IPS DF 6.9 (cell line): Measurements from ENCODE around the gene EEFSEC.

Source experiments
- DNase-seq: peaks from one replicate; pipeline ENCODE4 v3.0.0-alpha.2; 2013; ENCODE audit warnings: low read depth, low spot score
- H3K27ac ChIP-seq: one replicate; pipeline ENCODE4 v1.5.1; 2013; ENCODE audit warnings: low read length, control low read depth
- H3K27me3 ChIP-seq: 2 replicates; pipeline ENCODE4 v1.6.1; 2013; ENCODE audit warnings: mild to moderate bottlenecking, low read length; ENCODE audit not compliant: control insufficient read depth, insufficient read depth
- H3K36me3 ChIP-seq: 2 replicates; pipeline ENCODE4 v1.6.1; 2013; ENCODE audit warnings: low read length; ENCODE audit not compliant: control insufficient read depth, insufficient read depth
- H3K4me1 ChIP-seq: 2 replicates; pipeline ENCODE4 v1.6.1; 2013; ENCODE audit warnings: low read length; ENCODE audit not compliant: control insufficient read depth, insufficient read depth
- H3K4me3 ChIP-seq: 2 replicates; pipeline ENCODE4 v1.5.1; 2013; ENCODE audit warnings: mild to moderate bottlenecking, low read length
- H3K9me3 ChIP-seq: 2 replicates; pipeline ENCODE4 v1.6.1; 2013; ENCODE audit warnings: low read length, inconsistent platforms; ENCODE audit not compliant: control insufficient read depth, insufficient read depth
- WGBS: extraction: QIAGEN DNeasy Blood & Tissue Kit; methylation state at CpG from one replicate; pipeline ENCODE4 v1.1.7; 2013; ENCODE audit warnings: mixed read lengths, missing lambda C conversion rate; ENCODE audit not compliant: insufficient read length, insufficient coverage; 5-methylcytosine and 5-hydroxymethylcytosine counted together

EEFSEC gene

DNA sequence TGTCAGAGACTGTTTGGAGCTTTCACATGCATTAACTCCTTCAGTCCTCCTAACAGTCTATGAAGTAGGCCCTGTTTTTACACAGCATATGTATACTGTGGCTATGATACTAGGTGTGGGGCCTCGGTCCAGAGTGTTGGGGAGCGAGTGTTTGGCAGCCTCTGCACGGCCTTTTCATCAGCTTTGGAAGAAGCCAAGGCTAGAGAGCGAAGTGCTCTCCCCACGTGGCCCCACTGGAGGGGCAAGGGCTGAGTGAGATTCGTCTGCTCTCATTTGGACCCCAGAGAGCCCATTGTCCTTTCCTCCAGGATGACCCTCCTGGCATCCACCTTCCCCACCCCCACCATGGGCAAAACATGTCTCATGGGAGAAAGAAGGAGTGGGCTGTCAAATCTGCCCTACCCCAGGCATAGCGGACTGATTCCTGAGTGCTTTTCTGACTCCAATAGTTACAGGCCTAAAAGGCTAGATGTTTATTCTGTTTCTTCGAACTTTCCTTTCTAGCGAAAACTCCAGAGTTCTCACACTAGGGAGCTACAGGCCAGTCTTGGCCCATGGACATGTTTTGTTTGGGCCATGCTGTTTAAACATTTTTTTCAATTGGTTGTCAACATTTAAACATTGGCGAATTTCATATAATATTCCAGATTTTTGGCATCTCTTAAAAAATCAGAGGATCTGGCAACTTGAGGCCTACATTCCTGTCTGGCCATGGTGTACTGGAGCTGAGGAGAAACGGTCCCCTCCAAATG is 76.0 kb downstream of the EEFSEC start:
- no peak overlapping the region for H3K4me3 ChIP-seq
- no peaks in the 10 kb centered on the region for H3K36me3 ChIP-seq
- no peaks in the 10 kb centered on the region for H3K27me3 ChIP-seq
- WGBS: no CpG with 5 or more reads among the region's 11 CpGs
- H3K27ac ChIP-seq: no peak overlapping the region
- peaks cover 5% of the 10 kb centered on the region; the same call in 1 of the 2 replicates for H3K4me1 ChIP-seq
- no peaks in the 10 kb centered on the region for H3K9me3 ChIP-seq
- no peak for DNase-seq

DNA sequence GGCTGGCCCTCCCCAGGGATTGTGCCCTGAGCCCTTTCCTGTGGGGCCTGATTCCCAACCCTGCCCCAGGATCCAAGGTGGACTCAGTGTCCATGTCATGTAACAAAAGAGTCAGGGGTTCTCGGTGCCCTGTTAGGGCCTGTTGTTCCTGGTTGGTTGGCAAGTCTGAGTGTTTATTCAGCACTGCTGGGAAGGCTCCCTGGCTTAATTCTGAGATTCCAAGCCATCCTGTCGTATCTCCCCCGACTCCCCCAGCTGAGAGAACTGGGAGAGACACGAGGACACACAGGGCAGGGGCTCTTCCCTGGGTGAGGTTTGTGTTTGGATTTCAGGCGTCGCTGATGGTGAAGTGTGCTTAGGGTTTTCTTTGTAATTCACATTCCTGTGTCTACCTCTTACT is 78.3 kb downstream of the EEFSEC start:
- no CpG with 5 or more reads among the region's 6 CpGs for WGBS
- Histone ChIP-seq H3K27me3 (no peaks in the 10 kb centered on the region), H3K4me1 (peaks cover 5% of the 10 kb centered on the region; the same call in 1 of the 2 replicates), H3K9me3 (no peaks in the 10 kb centered on the region), H3K36me3 (no peaks in the 10 kb centered on the region), H3K27ac (no peak overlapping the region), H3K4me3 (no peak overlapping the region)
- no peak for DNase-seq

DNA sequence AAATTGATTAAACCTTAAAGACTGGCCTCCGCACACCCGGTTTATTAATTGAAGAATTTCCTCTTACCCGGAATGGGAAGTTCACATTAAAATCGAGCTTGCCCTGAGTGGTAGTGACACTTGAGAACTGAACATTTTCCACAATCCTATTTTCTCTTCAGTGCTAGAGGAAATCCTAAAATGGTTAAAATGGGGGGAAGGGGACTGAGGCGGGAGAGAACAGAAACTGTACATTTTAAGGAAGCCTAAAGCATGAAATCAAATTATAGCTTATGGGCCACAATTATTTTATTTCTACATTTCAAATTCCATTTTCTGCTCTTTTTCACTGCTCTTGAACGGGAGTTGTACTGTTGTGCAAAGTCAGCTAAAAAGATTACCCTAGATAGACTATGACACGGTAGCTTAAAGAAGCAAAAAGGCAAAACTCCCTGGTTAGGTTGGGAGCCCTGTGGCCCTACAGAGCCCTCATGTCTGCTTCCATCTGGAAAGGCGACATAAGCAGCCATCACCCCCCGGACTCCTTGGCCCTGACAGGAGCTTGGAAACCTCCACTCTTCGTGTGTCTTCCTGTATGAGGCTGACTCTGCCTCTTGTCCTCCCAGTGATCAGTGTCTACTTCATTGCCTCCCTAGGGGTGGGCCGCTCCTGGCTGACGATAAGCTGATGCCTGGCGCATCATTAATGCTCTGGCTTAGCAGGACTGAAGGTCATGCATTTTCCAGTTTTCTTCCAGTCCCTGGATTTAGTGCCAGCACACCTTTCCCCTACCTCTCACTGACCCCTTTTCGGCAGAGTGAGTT is 79.3 kb downstream of the EEFSEC start:
- Histone ChIP-seq H3K36me3 (no peaks in the 10 kb centered on the region), H3K27me3 (no peaks in the 10 kb centered on the region), H3K4me1 (peaks cover 4% of the 10 kb centered on the region; the same call in 1 of the 2 replicates), H3K27ac (no peak overlapping the region), H3K4me3 (no peak overlapping the region), H3K9me3 (no peaks in the 10 kb centered on the region)
- WGBS: no CpG with 5 or more reads among the region's 14 CpGs
- no peak for DNase-seq

DNA sequence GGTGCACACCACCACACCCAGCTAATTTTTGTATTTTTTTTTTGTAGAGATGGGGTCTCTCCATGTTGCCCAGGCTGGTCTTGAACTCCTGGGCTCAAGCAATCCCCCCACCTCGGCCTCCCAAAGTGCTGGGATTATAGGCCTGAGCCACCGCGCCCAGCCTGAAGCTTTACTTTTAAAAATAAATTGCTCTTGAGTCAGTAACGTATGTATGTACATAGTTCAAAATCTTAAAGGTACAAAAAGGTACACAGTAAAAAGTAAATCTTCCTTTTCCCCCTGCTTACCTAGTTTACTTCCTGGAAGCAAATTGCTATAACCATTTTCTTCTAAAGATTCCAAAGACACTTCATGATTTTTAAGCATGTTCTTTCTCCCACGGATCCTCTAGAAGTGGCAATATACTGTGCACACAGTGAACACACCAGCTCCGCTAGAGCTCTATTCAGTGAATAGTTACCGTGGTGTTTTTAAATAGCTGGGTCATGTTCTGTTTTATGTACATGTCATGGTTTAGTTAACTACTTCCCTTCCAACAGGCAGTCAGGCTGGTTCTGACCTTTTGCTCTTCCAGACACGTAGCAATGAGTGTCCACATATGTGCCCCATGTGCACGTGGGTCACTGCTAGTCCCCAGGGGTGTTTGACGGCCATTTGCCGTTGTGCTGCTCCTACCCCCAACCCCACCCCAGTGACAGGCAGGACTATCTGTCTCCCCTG is 82.1 kb downstream of the EEFSEC start:
- no peaks in the 10 kb centered on the region for H3K27me3 ChIP-seq
- no peaks in the 10 kb centered on the region for H3K9me3 ChIP-seq
- DNase-seq: no peak
- WGBS: no CpG with 5 or more reads among the region's 11 CpGs
- peaks cover 4% of the 10 kb centered on the region; the same call in 1 of the 2 replicates for H3K4me1 ChIP-seq
- H3K27ac ChIP-seq: no peak overlapping the region
- H3K4me3 ChIP-seq: no peak overlapping the region
- H3K36me3 ChIP-seq: no peaks in the 10 kb centered on the region

DNA sequence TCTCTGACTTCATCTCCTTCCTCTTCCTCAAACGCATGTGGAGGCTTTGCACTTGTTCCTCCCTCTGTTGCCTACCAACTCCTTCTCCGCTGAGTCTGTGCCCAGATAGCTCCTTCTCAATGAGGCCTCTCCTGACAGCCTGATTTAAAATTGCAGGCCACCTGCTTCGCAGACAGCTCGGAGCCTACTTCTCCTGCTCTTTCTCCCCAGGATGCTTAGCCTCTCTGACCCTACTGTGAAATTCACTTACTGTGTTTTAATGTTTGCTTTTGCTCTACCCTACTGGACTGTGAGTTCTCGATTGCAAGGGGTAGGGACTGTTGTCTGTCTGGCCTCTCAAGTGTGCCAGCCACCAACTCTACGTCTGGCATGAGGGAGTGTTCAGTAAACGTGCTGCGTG is 83.4 kb downstream of the EEFSEC start:
- WGBS: no CpG with 5 or more reads among the region's 8 CpGs
- Histone ChIP-seq H3K9me3 (no peaks in the 10 kb centered on the region), H3K4me3 (no peak overlapping the region), H3K4me1 (peaks cover under 1% of the 10 kb centered on the region; the same call in 1 of the 2 replicates), H3K36me3 (no peaks in the 10 kb centered on the region), H3K27ac (no peak overlapping the region), H3K27me3 (no peaks in the 10 kb centered on the region)
- DNase-seq: no peak

DNA sequence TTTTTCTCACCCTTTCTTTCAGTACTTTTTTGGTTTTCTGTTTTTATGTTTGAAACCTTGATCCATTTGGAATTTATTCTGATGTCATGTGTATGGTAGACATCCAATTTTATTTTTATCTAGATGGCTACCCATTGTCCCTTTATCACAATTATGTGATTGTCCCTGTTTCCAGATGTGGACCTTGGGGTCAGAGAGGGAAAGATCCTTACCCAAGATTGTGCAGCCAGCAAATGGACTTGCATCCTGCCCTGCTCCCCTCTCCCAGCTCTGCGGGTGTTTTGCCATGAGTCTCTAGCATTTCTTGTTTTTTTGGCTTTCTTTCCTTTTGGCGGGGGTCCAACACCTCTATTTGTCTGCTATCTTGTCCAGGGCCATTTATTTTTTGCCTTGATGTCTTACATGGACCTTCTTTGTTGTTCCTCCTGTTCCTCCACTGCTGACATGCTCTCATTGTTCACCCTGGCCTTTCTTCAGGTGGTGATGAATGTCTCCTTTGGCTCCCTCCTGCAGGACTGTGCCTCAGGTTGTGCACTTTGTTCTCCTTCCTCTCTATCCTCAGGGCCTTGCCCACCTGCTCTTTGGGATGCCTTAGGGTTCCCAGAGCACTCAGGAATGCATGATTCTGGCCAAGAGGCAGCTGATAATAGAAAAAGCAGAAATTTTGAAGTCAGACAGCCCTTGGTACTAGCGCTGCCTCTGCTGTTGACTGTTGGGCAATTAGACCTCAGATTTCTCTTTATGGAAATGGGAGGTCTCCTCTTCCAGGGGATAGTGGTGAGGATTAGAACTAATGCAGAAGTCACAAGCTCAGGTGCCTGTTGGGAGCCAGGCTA is 84.3 kb downstream of the EEFSEC start:
- Histone ChIP-seq H3K36me3 (no peaks in the 10 kb centered on the region), H3K27ac (no peak overlapping the region), H3K4me3 (no peak overlapping the region), H3K27me3 (no peaks in the 10 kb centered on the region), H3K4me1 (no peaks in the 10 kb centered on the region), H3K9me3 (no peaks in the 10 kb centered on the region)
- DNase-seq: no peak
- no CpG with 5 or more reads among the region's 3 CpGs for WGBS

DNA sequence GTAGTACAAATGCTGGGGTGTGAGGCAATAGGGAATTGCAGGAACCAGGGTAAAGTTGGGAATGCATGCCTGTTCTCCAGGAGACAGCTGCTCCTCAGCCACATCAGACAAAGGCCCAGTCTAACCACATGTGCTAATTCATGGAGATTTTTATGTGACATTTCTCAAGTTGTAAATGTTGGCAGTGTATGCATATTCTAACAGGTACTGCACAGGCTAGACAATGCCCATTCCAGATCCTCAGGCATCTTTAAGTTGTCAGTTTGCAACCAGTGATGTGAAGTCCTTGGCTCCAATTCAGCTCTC is 84.9 kb downstream of the EEFSEC start:
- Histone ChIP-seq H3K36me3 (no peaks in the 10 kb centered on the region), H3K27ac (no peak overlapping the region), H3K4me1 (no peaks in the 10 kb centered on the region), H3K4me3 (no peak overlapping the region), H3K9me3 (no peaks in the 10 kb centered on the region), H3K27me3 (no peaks in the 10 kb centered on the region)
- DNase-seq: no peak

DNA sequence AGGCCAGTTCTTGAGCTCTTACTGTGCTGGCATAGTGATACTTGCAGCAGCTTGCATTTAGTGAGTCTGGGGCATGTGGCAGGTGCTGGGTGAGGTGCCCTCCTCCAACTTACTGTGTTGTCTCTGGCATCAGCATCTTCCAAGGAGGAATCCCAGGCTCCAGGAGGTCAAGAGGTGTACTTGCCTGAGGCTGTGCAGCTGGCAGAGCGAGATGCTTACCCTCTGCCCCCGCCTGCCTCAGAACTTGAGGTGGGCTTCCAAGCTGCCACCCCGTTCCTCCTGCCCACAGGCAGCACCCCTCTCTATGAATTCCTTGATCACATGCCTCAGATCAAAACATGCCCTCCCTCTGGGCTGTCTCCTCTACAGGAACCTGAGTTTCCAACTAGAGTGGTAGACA is 86.0 kb downstream of the EEFSEC start:
- H3K4me1 ChIP-seq: no peaks in the 10 kb centered on the region
- H3K27ac ChIP-seq: no peak overlapping the region
- no CpG with 5 or more reads among the region's 3 CpGs for whole genome bisulfite sequencing
- no peaks in the 10 kb centered on the region for H3K9me3 ChIP-seq
- no peaks in the 10 kb centered on the region for H3K27me3 ChIP-seq
- H3K36me3 ChIP-seq: no peaks in the 10 kb centered on the region
- no peak overlapping the region for H3K4me3 ChIP-seq
- DNase-seq: no peak

DNA sequence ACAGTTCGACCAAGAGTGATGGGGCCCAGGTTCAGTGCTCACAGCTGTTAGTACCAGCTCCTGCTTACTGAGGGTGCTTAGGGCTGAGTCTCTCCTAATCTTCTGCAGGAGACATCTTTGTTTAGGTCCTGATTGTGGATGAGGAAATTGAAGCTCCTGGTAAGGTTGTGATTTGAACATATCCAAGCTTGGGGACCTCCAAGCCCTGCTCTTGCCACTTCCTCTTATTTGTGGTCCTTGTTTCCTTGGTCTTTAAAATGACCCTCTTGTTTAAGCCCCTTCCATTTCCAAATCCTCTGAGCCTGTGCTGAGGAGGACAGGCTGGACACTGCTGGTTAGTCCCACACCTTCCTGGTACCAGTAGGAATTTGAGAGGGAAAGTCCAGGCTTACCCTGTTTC is 87.0 kb downstream of the EEFSEC start:
- H3K27me3 ChIP-seq: no peaks in the 10 kb centered on the region
- H3K27ac ChIP-seq: no peak overlapping the region
- no peaks in the 10 kb centered on the region for H3K9me3 ChIP-seq
- H3K4me1 ChIP-seq: no peaks in the 10 kb centered on the region
- H3K36me3 ChIP-seq: no peaks in the 10 kb centered on the region
- no peak overlapping the region for H3K4me3 ChIP-seq
- no CpG with 5 or more reads among the region's 1 CpG for WGBS
- no peak for DNase-seq

DNA sequence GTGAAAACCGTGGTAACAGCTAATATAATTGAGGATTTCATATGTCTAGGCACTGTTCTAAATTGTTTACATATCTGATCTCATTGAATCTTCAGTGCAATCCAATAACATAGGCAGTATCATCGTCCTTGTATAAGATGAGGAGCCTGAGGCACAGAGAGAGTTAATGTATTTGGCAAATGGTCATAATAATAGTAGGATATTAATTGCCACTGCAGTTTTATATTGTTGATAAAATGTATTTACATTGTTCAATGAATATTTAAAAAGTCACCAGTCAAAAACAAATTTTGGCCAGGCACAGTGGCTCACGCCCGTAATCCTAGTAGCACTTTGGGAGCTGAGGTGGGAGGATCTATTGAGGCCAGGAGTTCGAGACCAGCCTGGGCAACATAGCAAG is 88.5 kb downstream of the EEFSEC start:
- Histone ChIP-seq H3K27ac (no peak overlapping the region), H3K9me3 (no peaks in the 10 kb centered on the region), H3K36me3 (no peaks in the 10 kb centered on the region), H3K4me1 (no peaks in the 10 kb centered on the region), H3K27me3 (peaks cover 1% of the 10 kb centered on the region; the same call in 1 of the 2 replicates), H3K4me3 (no peak overlapping the region)
- DNase-seq: no peak
- no CpG with 5 or more reads among the region's 5 CpGs for WGBS
